ENCODE results near the gene PAGR1. TPM values are rescaled to one million over a fixed set of nuclear protein-coding genes. Genes with fewer than 3 reads are reported as not detected.

Gene PAGR1
- total and polyA plus RNA-seq, 9 of the 15 experiments (the other 6 are each of a cell fraction or from before 2014, with no cell fraction given), result 1.4 to 58.2 (median 16.8) TPM

GRCh38 chr16:29811170-29811895 lies 4.6 kb upstream of the PAGR1 start (continued):
- no peak for TF ChIP-seq TGIF2 (CRISPR knock-in tag; IDR thresholded peaks at IDR 0.05)
- peak; percentile 54 for TF ChIP-seq RBM39 (optimal IDR thresholded peaks at IDR 0.05; ENCODE audit: low read depth, low read length)
- TF ChIP-seq EGR1 (conservative IDR thresholded peaks at IDR 0.05), result peak; percentile 30; the same call in 1 of the 2 replicates
- TF ChIP-seq MIER1 (IDR thresholded peaks at IDR 0.05; ENCODE audit: low read depth), result no peak
- no peak for TF ChIP-seq ZBTB2 (IDR thresholded peaks at IDR 0.05)
- TF ChIP-seq CGGBP1 (CRISPR knock-in tag; IDR thresholded peaks at IDR 0.05), result no peak
- no peak for TF ChIP-seq ZNF79 (CRISPR knock-in tag; IDR thresholded peaks at IDR 0.05; ENCODE audit: low read depth)
- TF ChIP-seq SRF (CRISPR knock-in tag; IDR thresholded peaks at IDR 0.05), result peak in 1 of 2 experiments; percentile 69; a peak in 2 of 4 replicates
- TF ChIP-seq POLR2G (IDR thresholded peaks at IDR 0.05; ENCODE audit: low read depth, low read length), result peak; percentile 78
- no peak for TF ChIP-seq ATF3 (IDR thresholded peaks at IDR 0.05)
- TF ChIP-seq ATF3 (CRISPR knock-in tag; conservative IDR thresholded peaks at IDR 0.05), result no peak
- no peak for TF ChIP-seq PHF21A (IDR thresholded peaks at IDR 0.05; ENCODE audit: borderline replicate concordance, low read depth)
- TF ChIP-seq CLOCK (CRISPR knock-in tag; IDR thresholded peaks at IDR 0.05; ENCODE audit: borderline replicate concordance), result no peak
- no peak for TF ChIP-seq JUND (IDR thresholded peaks at IDR 0.05; ENCODE audit: borderline replicate concordance, low read depth, low read length)
- no peak; the same call in 2 of the 3 replicates for TF ChIP-seq JUND (tag; IDR thresholded peaks at IDR 0.05; ENCODE audit: borderline replicate concordance, low read depth, low read length)
- no peak for TF ChIP-seq SMAD2 (IDR thresholded peaks at IDR 0.05; ENCODE audit: low read depth, low read length)
- TF ChIP-seq NFE2L1 (tag; IDR thresholded peaks at IDR 0.05; ENCODE audit: borderline replicate concordance, low read depth), result no peak
- no peak for TF ChIP-seq E2F6 (IDR thresholded peaks at IDR 0.05; ENCODE audit: borderline replicate concordance in 1 of 2, extremely low read depth in 1 of 2, insufficient read depth in 1 of 2, insufficient read length in 1 of 2, low read depth in 1 of 2, low read length in 1 of 2, poor library complexity in 1 of 2, severe bottlenecking in 1 of 2)
- TF ChIP-seq KLF1 (tag; IDR thresholded peaks at IDR 0.05), result no peak
- TF ChIP-seq FIP1L1 (IDR thresholded peaks at IDR 0.05; ENCODE audit: low read depth, low read length, poor library complexity, severe bottlenecking), result peak; percentile 65
- no peak for TF ChIP-seq MAFK (IDR thresholded peaks at IDR 0.05; ENCODE audit: low read length)
- TF ChIP-seq MCM2 (IDR thresholded peaks at IDR 0.05; ENCODE audit: low read depth), result no peak

Data from K562 (cell line).